Neural cell (in vitro differentiated cells): Measurements from ENCODE around the gene S100A2. TPM values are rescaled to one million over a fixed set of nuclear protein-coding genes. Genes with fewer than 3 reads are reported as not detected.

Experiments
- H2AFZ ChIP-seq: fragments of 200-600, 300-800 bp; sonication (generic), shearing (Covaris generic); 2 replicates; pipeline ENCODE4 v1.6.0; 2014; ENCODE audit warnings: low read depth, mild to moderate bottlenecking, antibody characterized with exemption, low read length, moderate library complexity
- H3F3A ChIP-seq: fragments of 200-600 bp; shearing (Covaris generic); 2 replicates; pipeline ENCODE4 v1.6.1; 2016; ENCODE audit warnings: mild to moderate bottlenecking, moderate library complexity, mixed read lengths, antibody characterized with exemption, low read length; ENCODE audit not compliant: insufficient read depth, poor library complexity, severe bottlenecking
- H3K27ac ChIP-seq: fragments of 200-600, 300-800 bp; sonication (generic), shearing (Covaris generic); 2 replicates; pipeline ENCODE4 v1.5.1; 2014; ENCODE audit warnings: mild to moderate bottlenecking, low read length, moderate library complexity
- H3K27me3 ChIP-seq: fragments of 300-800, 200-600 bp; sonication (generic), shearing (Covaris generic); 2 replicates; pipeline ENCODE4 v1.6.0; 2014; ENCODE audit warnings: mild to moderate bottlenecking, low read depth, low read length, moderate library complexity; ENCODE audit not compliant: insufficient read depth
- H3K36me3 ChIP-seq: fragments of 300-800, 200-600 bp; sonication (generic), shearing (Covaris generic); 2 replicates; pipeline ENCODE4 v1.5.1; 2014; ENCODE audit warnings: mild to moderate bottlenecking, antibody characterized with exemption, low read length, moderate library complexity; ENCODE audit not compliant: insufficient read depth
- H3K4me2 ChIP-seq: fragments of 300-800, 200-600 bp; sonication (generic), shearing (Covaris generic); 2 replicates; pipeline ENCODE4 v1.6.0; 2014; ENCODE audit warnings: mild to moderate bottlenecking, low read length
- H3K4me3 ChIP-seq: fragments of 300-800, 200-600 bp; sonication (generic), shearing (Covaris generic); 2 replicates; pipeline ENCODE4 v1.5.1; 2014; ENCODE audit warnings: mild to moderate bottlenecking, low read length, moderate library complexity
- H3K79me2 ChIP-seq: fragments of 200-600 bp; shearing (Covaris generic); replicated peaks from 2 replicates; pipeline ENCODE4 v1.6.0; 2014; ENCODE audit warnings: mild to moderate bottlenecking, low read length, moderate library complexity; ENCODE audit not compliant: insufficient read depth
- H3K9ac ChIP-seq: fragments of 300-800, 200-600 bp; sonication (generic), shearing (Covaris generic); 2 replicates; pipeline ENCODE4 v1.6.1; 2016; ENCODE audit warnings: mild to moderate bottlenecking, low read length, mixed read lengths
- H3K9me2 ChIP-seq: fragments of 200-600 bp; shearing (Covaris generic); 2 replicates; pipeline ENCODE4 v1.6.1; 2016; ENCODE audit warnings: mild to moderate bottlenecking, low read length, mixed read lengths; ENCODE audit not compliant: insufficient read depth
- H3K9me3 ChIP-seq: fragments of 200-600, 300-800 bp; sonication (generic), shearing (Covaris generic); 2 replicates; pipeline ENCODE4 v1.6.1; 2016; ENCODE audit warnings: mild to moderate bottlenecking, mixed run types, low read length, moderate library complexity, mixed read lengths
- H4K20me1 ChIP-seq: fragments of 200-600 bp; shearing (Covaris generic); 2 replicates; pipeline ENCODE4 v1.6.1; 2016; ENCODE audit warnings: mild to moderate bottlenecking, mixed run types; ENCODE audit not compliant: insufficient read depth
- CTCF ChIP-seq: fragments of 450-650 bp; IDR thresholded peaks from 2 replicates; pipeline ENCODE4 v1.5.1; 2014; ENCODE audit warnings: antibody characterized with exemption, mild to moderate bottlenecking, moderate library complexity; ENCODE audit not compliant: poor library complexity, severe bottlenecking
- EP300 ChIP-seq: fragments of 450-650 bp; conservative IDR thresholded peaks from 2 replicates; pipeline ENCODE4 v1.6.1; 2014; ENCODE audit warnings: antibody characterized with exemption, mild to moderate bottlenecking, moderate library complexity; ENCODE audit not compliant: poor library complexity, severe bottlenecking
- EZH2 ChIP-seq: fragments of 200-600, 300-800 bp; shearing (Covaris generic), sonication (generic); IDR thresholded peaks from 2 replicates; pipeline ENCODE4 v1.6.1; 2014; ENCODE audit warnings: antibody characterized with exemption, low read length, borderline replicate concordance, mild to moderate bottlenecking; ENCODE audit not compliant: insufficient read depth, poor library complexity, severe bottlenecking
- MXI1 ChIP-seq: fragments of 450-650 bp; conservative IDR thresholded peaks from 2 replicates; pipeline ENCODE4 v1.6.1; 2014; ENCODE audit warnings: antibody characterized with exemption, mild to moderate bottlenecking; ENCODE audit not compliant: poor library complexity, severe bottlenecking
- POLR2AphosphoS5 ChIP-seq: IDR thresholded peaks from 2 replicates; pipeline ENCODE4 v1.6.1; 2012
- RAD21 ChIP-seq: fragments of 450-650 bp; conservative IDR thresholded peaks from 2 replicates; pipeline ENCODE4 v1.6.1; 2014; ENCODE audit warnings: antibody characterized with exemption, mild to moderate bottlenecking, moderate library complexity
- REST ChIP-seq: IDR thresholded peaks from 2 replicates; pipeline ENCODE4 v1.6.1; 2012; ENCODE audit warnings: borderline replicate concordance
- SMC3 ChIP-seq: fragments of 450-650 bp; conservative IDR thresholded peaks from 2 replicates; pipeline ENCODE4 v1.6.1; 2014; ENCODE audit warnings: antibody characterized with exemption, mild to moderate bottlenecking, moderate library complexity; ENCODE audit not compliant: poor library complexity
- TAF1 ChIP-seq: IDR thresholded peaks from 2 replicates; pipeline ENCODE4 v1.6.1; 2012; ENCODE audit warnings: low read depth
- polyA plus RNA-seq: library from polyadenylated mRNA; depleted of rRNA; stranded (reverse); fragments of >200 nt; gene quantifications from 2 replicates; pipeline ENCODE4 v1.2.3, GENCODE V29; 2014

Gene S100A2
- polyA plus RNA-seq, 1 donor from 2014 or later = not detected

- H4K20me1 ChIP-seq = no peaks in the 10 kb centered on the region
- H3K27ac ChIP-seq = no peak overlapping the region
- no peak overlapping the region for H3K4me2 ChIP-seq
- H3K9me2 ChIP-seq = no peaks in the 10 kb centered on the region
- TF ChIP-seq EP300 (no peak), SMC3 (no peak), TAF1 (no peak), MXI1 (no peak), CTCF (no peak)
- no peak overlapping the region for H3K9ac ChIP-seq
- H3K9me3 ChIP-seq = no peaks in the 10 kb centered on the region
- no peaks in the 10 kb centered on the region for H3K79me2 ChIP-seq
- peaks cover 5% of the 10 kb centered on the region for H3K27me3 ChIP-seq
- H3K36me3 ChIP-seq = no peaks in the 10 kb centered on the region
- no peak overlapping the region for H3K4me3 ChIP-seq
- no peak overlapping the region for H2AFZ ChIP-seq
- H3F3A ChIP-seq = no peaks in the 10 kb centered on the region
Observed at GRCh38 chr1:153531638-153532037, 34.0 kb downstream of the S100A2 start.

GRCh38 chr1:153527683-153528040 lies 38.0 kb downstream of the S100A2 start:
- TF ChIP-seq POLR2AphosphoS5 (no peak), SMC3 (no peak), RAD21 (no peak), EP300 (no peak)
- H3K9me2 ChIP-seq = no peaks in the 10 kb centered on the region
- H3K9me3 ChIP-seq = no peaks in the 10 kb centered on the region
- no peaks in the 10 kb centered on the region for H3F3A ChIP-seq
- no peaks in the 10 kb centered on the region for H3K27me3 ChIP-seq
- no peak overlapping the region for H3K4me3 ChIP-seq
- H3K9ac ChIP-seq = no peak overlapping the region
- H3K36me3 ChIP-seq = no peaks in the 10 kb centered on the region
- H3K4me2 ChIP-seq = no peak overlapping the region
- H4K20me1 ChIP-seq = no peaks in the 10 kb centered on the region
- no peak overlapping the region for H2AFZ ChIP-seq
- no peak overlapping the region for H3K27ac ChIP-seq
- no peaks in the 10 kb centered on the region for H3K79me2 ChIP-seq

- Histone ChIP-seq H3K27me3 (no peaks in the 10 kb centered on the region), H3K27ac (no peak overlapping the region), H3K79me2 (no peaks in the 10 kb centered on the region), H2AFZ (no peak overlapping the region), H3K4me3 (no peak overlapping the region), H3K9me3 (no peaks in the 10 kb centered on the region), H3F3A (no peaks in the 10 kb centered on the region), H3K4me2 (no peak overlapping the region), H3K9ac (no peak overlapping the region), H4K20me1 (no peaks in the 10 kb centered on the region), H3K9me2 (no peaks in the 10 kb centered on the region), H3K36me3 (no peaks in the 10 kb centered on the region)
- TF ChIP-seq SMC3 (no peak), POLR2AphosphoS5 (no peak), CTCF (no peak), RAD21 (no peak), EP300 (no peak), EZH2 (no peak), MXI1 (no peak), TAF1 (no peak), REST (no peak)
Observed at GRCh38 chr1:153527023-153527682, 38.5 kb downstream of the S100A2 start.
